Stimulated activated CD4-positive, alpha-beta T cell treated with anti-CD3 and anti-CD28 coated beads, TNF-alpha, amount 100 ng/mL, for 4 hours (primary cell): ENCODE results near the gene USP36.

Experiments used
- DNase-seq, 3 experiments: peaks; one replicate each; pipeline ENCODE4 v3.0.0-alpha.2; 2020; ENCODE audit warnings: low read depth in 3 of 3

USP36 gene

DNA sequence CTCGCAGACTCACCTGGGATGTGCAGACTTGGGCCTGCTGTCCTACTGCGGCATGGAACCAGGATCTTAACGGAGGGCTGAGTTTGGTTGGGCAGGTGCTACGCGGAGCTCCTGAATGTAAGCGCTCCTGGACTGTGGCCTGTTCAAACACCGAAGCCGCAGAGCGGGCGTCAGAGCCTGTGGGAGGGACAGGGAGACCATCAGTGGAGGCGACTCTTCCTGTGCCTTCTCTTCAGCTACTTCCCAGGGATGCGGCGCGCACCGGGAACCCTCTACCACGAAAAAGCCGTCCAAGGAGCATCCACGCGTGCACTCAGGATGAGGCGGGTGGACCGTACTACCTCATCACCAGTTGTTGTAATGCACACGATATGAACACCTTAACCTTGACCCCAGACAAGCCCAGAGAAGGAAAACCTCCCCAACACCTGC, 2.0 kb downstream of the USP36 start:
- no peak for DNase-seq

DNA sequence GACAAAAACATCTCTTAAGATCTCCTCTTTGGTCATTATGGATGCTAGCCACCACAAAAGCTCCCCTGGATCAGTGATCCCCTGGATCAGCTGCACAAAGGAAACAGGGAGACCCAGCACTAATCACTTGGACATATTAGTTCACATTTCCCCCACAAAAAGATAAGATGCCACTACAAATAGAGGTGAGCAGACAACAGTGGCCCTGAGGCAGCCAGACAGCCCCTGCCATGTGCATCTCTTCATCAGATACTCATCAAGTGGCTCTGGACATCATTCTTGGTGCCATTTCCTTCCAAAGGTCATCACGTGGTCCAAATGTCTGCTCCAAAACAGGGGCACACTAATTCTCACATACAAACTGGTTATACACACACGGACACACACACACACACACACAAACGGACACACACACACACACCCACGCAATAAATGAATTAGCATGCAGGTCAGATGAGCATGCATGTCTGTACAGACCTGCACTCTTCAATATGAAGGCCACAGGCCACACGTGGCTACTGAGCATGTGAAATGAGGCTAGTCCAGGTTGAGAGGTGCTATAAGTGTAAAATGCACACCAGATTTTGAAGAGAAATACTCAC, 4.1 kb downstream of the USP36 start:
- DNase-seq, result no peak

GRCh38 chr17:78834571-78834970, 6.0 kb downstream of the USP36 start:
- no peak for DNase-seq

DNA sequence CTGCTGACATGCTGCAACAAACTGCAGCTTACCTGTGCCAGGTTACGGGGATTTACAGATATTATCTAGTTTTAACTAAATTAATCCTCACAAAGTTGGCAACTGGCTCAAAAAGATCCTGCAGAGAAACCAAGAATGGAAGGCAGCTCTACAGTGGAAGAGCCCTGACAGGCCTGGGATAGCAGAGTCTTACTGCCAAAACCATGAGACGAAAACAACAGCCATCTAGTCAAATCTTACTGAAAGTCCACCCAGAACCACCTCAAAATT, 8.1 kb downstream of the USP36 start:
- no peak for DNase-seq

- no peak for DNase-seq
Observed at GRCh38 chr17:78831688-78832540, 8.7 kb downstream of the USP36 start.

GRCh38 chr17:78829477-78829876, 11.1 kb downstream of the USP36 start:
- no peak for DNase-seq

GRCh38 chr17:78828470-78829185, 12.0 kb downstream of the USP36 start:
- no peak for DNase-seq

GRCh38 chr17:78826836-78827509, 13.6 kb downstream of the USP36 start:
- no peak for DNase-seq

DNA sequence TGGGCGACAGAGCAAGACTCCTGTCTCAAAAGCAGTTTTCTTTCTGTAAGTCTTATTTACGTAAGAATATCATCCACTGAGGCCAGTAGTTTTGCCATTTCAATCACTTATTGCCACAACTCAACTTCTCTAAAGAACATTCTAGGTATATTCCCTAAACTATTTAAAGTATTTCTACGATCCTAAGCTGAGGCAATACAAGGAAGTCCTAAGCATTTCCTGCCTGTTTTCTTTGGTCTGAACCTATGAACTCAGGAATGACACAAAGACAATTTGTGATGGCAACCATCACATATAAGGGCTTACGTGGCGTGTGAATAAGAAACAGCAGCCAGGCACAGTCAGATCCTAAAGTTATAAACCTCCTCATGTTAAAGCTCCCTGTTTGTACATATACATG, 14.2 kb downstream of the USP36 start:
- DNase-seq, result no peak

DNA sequence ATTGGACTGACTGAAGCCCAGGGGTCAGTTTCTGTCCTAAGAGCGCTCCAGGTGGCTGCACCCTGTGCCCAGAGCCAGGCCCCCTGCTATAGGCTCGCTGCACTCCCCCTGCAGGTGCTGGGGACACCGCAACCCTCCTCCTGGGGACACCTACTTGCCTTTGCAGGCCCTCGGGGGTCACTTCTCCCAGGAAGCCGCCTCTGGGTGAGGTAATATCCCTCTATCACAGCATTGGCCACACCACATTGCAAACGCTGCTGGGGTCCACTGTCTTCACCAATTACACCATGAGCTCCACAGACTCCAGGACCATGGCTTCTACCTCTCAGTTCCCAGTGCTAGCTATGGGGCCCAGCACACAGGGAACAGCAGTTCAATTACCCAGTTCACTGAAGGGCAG, 14.9 kb downstream of the USP36 start:
- DNase-seq, result no peak

DNA sequence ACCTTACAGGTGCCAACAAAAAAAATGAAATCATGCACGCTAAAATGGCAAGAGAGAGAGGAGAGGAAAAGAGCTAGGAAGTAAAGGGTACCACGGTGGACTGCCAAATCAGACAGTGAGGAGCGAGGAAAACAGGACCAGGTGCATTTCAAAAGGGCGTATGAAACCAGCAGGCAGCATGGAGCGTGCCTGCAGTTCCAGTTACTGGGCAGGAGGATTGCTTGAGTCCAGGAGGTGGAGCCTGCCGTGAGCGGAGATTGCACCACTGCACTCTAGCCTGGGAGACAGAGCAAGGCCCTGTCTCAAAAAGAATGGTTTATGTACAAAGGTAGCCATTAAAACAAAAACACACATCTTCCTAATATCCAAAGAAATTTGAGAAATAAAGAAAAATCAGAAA, 16.4 kb downstream of the USP36 start:
- no peak for DNase-seq

DNA sequence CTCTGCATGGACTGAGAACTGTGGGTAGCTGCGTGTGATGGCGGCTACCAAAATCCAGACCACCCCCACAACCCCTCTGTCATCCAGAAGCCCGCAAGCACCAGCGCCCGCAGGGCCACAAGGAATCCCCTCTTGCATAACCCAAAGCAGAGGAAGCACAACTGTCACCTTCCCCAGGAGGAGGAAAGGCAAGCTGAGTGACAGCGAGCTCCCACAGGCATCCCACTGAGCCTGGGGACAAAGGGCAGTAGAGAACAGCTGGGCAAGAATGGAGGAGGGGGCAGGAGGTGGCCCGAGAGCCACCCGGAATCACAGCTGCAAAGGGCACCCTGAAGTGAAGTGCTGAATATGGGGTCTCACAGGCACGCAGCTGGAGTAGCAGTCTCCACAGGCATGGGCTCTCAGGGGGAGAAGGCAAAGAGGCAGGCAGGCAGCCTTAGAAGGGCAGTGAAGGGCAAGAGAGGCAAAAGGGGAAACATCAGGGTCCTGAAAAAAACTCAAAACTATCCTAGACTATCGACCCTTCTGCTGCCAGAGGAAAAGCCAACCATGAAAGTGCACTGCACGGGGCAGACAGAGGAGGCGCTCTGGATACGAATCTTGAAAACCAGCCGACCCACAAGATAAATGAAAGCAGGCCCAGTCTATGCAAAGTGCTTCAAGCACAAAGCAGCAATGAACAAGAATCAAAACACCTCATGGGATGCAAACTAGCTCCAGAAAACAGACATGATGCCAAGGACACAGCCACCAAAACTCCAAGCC, 17.1 kb downstream of the USP36 start:
- DNase-seq, result no peak

DNA sequence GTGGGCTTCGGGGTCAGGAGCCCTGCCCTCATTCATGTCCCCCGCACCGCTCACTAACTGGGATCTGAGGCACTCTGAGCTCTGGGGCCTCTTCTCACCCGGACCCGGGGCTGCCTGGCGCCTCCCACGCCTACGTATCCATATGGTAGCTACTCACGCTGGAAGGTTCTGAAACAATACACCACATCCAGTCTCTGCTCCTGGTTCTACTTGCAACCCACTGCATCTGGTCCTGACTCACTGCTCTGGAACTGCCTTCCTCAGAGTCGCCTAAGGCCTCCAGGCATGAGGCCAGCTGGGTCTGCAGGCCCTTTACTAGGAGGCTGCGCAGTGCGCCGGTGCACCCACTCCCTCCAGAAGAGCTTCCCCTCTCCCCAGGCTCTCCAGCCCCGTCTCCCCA, 18.1 kb downstream of the USP36 start:
- DNase-seq, result no peak

- DNase-seq, result no peak
Observed at GRCh38 chr17:78821961-78822360, 18.7 kb downstream of the USP36 start.

DNA sequence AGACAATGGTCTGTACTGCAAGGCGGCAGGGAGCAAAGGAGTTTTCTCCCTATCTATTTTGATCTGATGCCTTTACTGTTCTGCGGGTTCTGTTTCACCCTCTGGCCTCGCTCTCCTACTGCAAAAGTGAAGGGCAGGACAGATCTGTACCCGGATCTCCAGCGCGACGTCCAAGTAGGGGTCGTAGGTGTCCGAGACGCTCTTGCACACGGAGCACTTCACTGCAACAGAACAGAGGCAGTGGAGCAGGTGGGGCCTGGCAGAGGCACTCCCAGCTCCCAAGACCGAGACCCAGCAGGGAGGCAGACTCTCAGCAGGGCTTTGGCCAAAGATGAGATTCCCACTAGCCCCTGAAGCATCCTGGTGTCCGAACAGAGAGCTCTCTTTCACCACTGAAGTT, 19.8 kb downstream of the USP36 start:
- no peak for DNase-seq

DNA sequence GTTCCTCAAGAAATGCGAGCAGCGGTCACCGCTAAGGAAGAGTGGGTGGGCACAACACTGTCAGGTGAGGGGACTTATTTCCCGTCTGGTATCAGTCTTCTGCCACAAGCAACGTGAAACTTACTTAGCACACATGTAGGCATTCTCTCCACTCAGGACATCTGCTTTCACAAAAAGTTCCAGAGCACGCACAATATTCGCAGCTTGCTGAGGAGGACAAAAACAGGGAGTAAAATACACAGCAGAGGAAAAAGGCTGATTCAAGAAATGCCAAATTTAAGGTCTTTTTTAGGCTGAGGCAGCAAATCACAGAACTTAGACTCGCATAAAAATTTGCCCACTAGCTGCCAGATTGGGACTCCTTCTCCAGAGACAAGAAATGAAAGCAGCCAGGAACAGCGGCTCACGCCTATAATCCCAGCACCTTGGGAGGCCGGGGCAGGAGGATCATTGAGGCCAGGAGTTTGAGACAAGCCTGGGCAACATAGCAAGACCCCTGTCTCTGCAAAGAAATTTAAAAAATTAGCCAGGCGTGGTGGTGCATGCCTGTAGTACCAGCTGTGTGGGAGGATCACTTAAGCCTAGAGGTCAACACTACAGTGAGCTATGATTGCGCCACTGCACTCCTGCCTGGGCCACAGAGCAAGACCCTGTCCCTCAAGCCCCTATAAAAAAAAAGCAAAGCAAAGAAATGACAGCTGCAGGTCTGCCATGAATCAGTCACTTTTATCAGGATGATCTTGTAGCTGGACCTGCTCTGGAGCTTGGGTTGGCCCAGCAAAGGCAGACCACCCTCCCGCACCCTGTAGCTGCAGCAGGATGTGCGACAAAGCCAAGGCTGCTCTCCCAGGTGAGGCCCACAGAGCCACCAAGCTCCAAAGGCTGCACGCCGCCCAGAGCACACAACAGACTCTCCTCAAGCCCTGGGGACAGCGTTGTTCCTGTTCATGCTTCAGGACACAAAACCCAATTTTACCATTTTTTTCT, 20.5 kb downstream of the USP36 start:
- no peak for DNase-seq

DNA sequence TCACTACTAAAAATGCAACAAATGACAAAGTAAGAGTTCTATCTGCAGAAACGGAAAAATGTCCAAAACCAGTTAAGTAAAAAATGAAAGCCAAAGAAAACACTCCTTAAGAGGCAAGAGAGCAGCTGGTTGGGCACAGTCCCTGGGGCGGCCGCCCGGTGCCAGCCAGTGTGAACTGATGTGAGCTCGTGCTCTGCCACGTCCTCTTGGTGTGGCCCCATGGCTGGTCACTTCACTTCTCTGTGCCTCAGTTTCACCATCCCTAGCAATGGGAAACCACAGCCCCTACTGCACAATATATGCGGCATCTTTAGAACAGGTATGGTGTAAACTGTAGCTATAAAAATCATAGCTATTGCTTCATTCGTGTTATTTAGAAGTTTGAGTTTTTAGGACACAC, 21.2 kb downstream of the USP36 start:
- DNase-seq, result no peak

DNA sequence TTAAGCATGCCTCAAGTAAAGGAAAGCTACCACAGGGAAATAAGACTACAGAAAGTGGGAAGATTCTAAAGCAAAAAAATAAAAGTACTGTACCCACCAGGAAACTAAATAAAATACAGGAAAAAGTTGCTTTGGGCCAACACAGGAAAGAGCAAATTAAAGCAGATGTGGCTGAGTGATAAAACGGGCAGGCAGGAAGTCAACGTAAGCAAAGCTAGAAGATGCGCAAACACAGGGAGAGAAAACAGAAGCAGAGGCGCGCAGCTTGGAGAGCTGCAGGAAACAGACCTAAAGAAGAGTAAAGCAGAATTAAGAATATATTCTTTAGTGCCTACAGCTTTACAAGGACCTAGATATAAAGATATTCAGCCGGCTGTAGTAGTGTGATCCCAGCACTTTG, 21.7 kb downstream of the USP36 start:
- no peak for DNase-seq

DNA sequence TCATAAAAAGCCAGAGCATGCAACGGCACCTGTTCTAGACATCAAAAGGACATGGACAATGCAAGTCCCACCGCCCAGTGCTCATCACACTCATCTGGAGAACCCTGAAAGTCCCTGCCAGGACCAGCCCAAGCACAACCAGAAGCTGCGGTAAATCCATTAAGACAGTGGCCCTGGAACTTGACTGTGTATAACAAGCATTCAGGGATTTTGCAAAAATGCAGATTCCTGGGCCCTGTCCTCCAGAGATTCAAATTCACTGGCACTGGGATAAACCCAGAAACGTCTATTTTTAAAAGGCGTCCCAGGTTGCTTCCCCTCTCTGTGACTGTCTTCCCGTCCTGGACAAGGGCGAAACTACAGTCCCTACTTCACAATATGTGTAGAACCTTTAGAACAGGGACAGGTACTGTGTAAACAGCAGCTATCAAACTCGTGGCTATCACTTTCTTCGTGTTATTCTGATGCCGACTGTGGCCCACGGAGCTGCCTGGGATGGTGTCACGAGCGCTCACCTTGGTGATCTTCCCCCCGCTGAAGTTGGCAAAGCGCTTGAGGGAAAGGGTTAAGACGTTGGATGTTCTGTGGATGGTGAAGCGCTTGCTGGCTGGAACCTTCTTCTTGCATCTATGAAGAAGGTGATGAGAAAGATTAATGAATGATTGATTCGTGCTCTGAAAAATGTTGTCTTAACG, 22.3 kb downstream of the USP36 start:
- no peak for DNase-seq

DNA sequence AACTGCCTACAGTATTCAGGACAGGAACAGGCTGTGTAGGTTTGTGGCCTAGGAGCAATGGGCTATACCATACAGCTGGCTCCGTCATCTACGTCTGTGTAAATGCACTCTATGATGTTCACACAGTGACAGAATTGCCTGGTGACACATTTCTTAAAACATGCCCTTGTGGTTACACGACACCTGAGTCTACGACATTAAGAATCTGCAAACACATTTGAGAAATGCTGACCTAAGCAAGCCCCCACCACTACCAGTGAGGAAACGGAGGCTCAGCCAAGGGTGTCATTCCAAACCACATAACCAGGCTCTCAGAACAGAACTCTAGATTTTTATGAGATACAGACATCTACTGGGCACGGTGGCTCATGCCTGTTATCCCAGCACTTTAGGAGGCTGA, 23.5 kb downstream of the USP36 start:
- DNase-seq, result peak in 1 of 3 experiments; percentile 29
